Panc1 (cell line): ENCODE measurements around the gene EPN2. TPM values are rescaled to one million over a fixed set of nuclear protein-coding genes. Genes with fewer than 3 reads are reported as not detected.

ENCODE experiments used
- ATAC-seq: fragments of 200-7000 bp; cut with Tn5 transposase; 2 replicates; pipeline ENCODE4 v1.9.1; 2020; ENCODE audit warnings: mild to moderate bottlenecking, moderate library complexity
- BruUV-seq: library from RNA; stranded (reverse); fragments of 400-500 nt; replicated peaks from 2 replicates; lab custom pipeline; 2021; lab: Mats Ljungman, UMichigan
- CTCF ChIA-PET: fragments of 300-600 bp; sonication (Branson Sonifier 250); formaldehyde crosslinking; loops from one replicate; lab custom pipeline; 2022; ENCODE audit warnings: antibody characterized with exemption; lab: Charles Lee
- POLR2A ChIA-PET: fragments of 300-600 bp; sonication (Branson Sonifier 250); formaldehyde crosslinking; loops from one replicate; lab custom pipeline; 2022; ENCODE audit warnings: antibody characterized with exemption; lab: Charles Lee
- DNase-seq: peaks from one replicate; pipeline ENCODE4 v3.0.0-alpha.2; 2010; ENCODE audit warnings: low read depth, low spot score
- H3K27ac ChIP-seq: 2 replicates; pipeline ENCODE4 v1.5.1; 2011; ENCODE audit warnings: mild to moderate bottlenecking, low read length, inconsistent platforms
- H3K27me3 ChIP-seq: fragments of 200-500 bp; sonication (Bioruptor generic); 2 replicates; pipeline ENCODE4 v1.6.0; 2014; ENCODE audit warnings: low read length, inconsistent platforms; ENCODE audit not compliant: control insufficient read depth, insufficient read depth
- H3K36me3 ChIP-seq: fragments of 200-500 bp; sonication (Bioruptor generic); 2 replicates; pipeline ENCODE4 v1.5.1; 2014; ENCODE audit warnings: inconsistent platforms, mild to moderate bottlenecking, low read length, moderate library complexity; ENCODE audit not compliant: control insufficient read depth, insufficient read depth
- H3K4me1 ChIP-seq: 2 replicates; pipeline ENCODE4 v1.5.1; 2011; ENCODE audit warnings: inconsistent platforms, mild to moderate bottlenecking, low read length, moderate library complexity; ENCODE audit not compliant: control insufficient read depth, insufficient read depth
- H3K4me3 ChIP-seq, 2 experiments: 2 replicates each; pipeline ENCODE4 v1.5.1; 2011 to 2012; ENCODE audit warnings: low read depth in 2 of 2, low read length in 2 of 2, mild to moderate bottlenecking in 2 of 2, inconsistent platforms in 1 of 2, moderate library complexity in 1 of 2
- H3K9me3 ChIP-seq: fragments of 200-500 bp; sonication (Bioruptor generic); 2 replicates; pipeline ENCODE4 v1.5.1; 2014; ENCODE audit warnings: low read depth, mild to moderate bottlenecking, inconsistent platforms, low read length, moderate library complexity; ENCODE audit not compliant: control insufficient read depth, insufficient read depth
- CTCF ChIP-seq: fragments of 450-650 bp; IDR thresholded peaks from 2 replicates; pipeline ENCODE4 v1.5.1; 2017; ENCODE audit warnings: mild to moderate bottlenecking
- POLR2AphosphoS5 ChIP-seq: IDR thresholded peaks from 2 replicates; pipeline ENCODE4 v1.6.1; 2012; ENCODE audit warnings: mild to moderate bottlenecking, low read depth, low read length, moderate library complexity
- REST ChIP-seq, 2 experiments: IDR thresholded peaks; 2 replicates each; pipeline ENCODE4 v1.6.1; 2011 to 2012; ENCODE audit warnings: low read depth in 2 of 2, control low read depth in 1 of 2, low read length in 1 of 2, mild to moderate bottlenecking in 1 of 2, moderate library complexity in 1 of 2; ENCODE audit not compliant: insufficient read depth in 1 of 2
- SIN3A ChIP-seq: IDR thresholded peaks from 2 replicates; pipeline ENCODE4 v1.6.1; 2012; ENCODE audit warnings: low read depth, mild to moderate bottlenecking, low read length, moderate library complexity, borderline replicate concordance; ENCODE audit not compliant: insufficient read depth
- TCF7L2 ChIP-seq: IDR thresholded peaks from 2 replicates; pipeline ENCODE4 v1.6.1; 2011; ENCODE audit warnings: mild to moderate bottlenecking, low read depth, low read length, inconsistent platforms
- in situ Hi-C: cut with HindIII; loops from 2 replicates; pipeline ENCODE4 v1.10.0; 2016; ENCODE audit warnings: low sequenced_read_pairs, low pct_unique_long_range_greater_than_20kb
- intact Hi-C: fragments of 100-400 bp; cut with micrococcal nuclease; formaldehyde crosslinking; loops from one replicate; pipeline ENCODE4 v1.10.0; 2022; ENCODE audit not compliant: unreplicated experiment
- total RNA-seq: library from RNA; stranded (reverse); gene quantifications from one replicate; pipeline ENCODE4 v1.2.1, GENCODE V29; 2021; ENCODE audit not compliant: unreplicated experiment

EPN2 gene
- total RNA-seq, 1 experiment from 2014 or later = 35.0 TPM

GRCh38 chr17:19365499-19365817, 128.3 kb downstream of the EPN2 start:
- in situ Hi-C loops (no loop called here), intact Hi-C loops (no loop called here)
- H3K4me1 ChIP-seq = peaks cover 5% of the 10 kb centered on the region
- no peaks in the 10 kb centered on the region; the same call in 1 of the 2 replicates for H3K36me3 ChIP-seq
- no peak overlapping the region for H3K4me3 ChIP-seq
- CTCF ChIA-PET = no interaction called here
- no peak for TF ChIP-seq SIN3A
- TF ChIP-seq REST (IDR thresholded peaks at IDR 0.05; ENCODE audit: insufficient read depth in 1 of 2, low read depth in 2 of 2, low read length in 1 of 2) = no peak
- TF ChIP-seq CTCF = no peak
- no peak for TF ChIP-seq TCF7L2
- TF ChIP-seq POLR2AphosphoS5 = no peak
- H3K9me3 ChIP-seq = no peaks in the 10 kb centered on the region
- no peak overlapping the region for H3K27ac ChIP-seq
- no peak for DNase-seq
- BruUV-seq = no TSS peak
- no peak for ATAC-seq
- H3K27me3 ChIP-seq = no peaks in the 10 kb centered on the region
- POLR2A ChIA-PET = no interaction called here

- no peak overlapping the region for H3K4me3 ChIP-seq
- TF ChIP-seq TCF7L2 = no peak
- no peak for TF ChIP-seq POLR2AphosphoS5
- TF ChIP-seq CTCF = no peak
- no peak for TF ChIP-seq REST (IDR thresholded peaks at IDR 0.05; ENCODE audit: insufficient read depth in 1 of 2, low read depth in 2 of 2, low read length in 1 of 2)
- TF ChIP-seq SIN3A = no peak
- H3K4me1 ChIP-seq = peaks cover 5% of the 10 kb centered on the region
- no peaks in the 10 kb centered on the region for H3K27me3 ChIP-seq
- CTCF ChIA-PET = no interaction called here
- H3K9me3 ChIP-seq = no peaks in the 10 kb centered on the region
- POLR2A ChIA-PET = no interaction called here
- intact Hi-C loops = no loop called here
- H3K27ac ChIP-seq = no peak overlapping the region
- no peak for ATAC-seq
- no peak for DNase-seq
- H3K36me3 ChIP-seq = no peaks in the 10 kb centered on the region; the same call in 1 of the 2 replicates
- no TSS peak for BruUV-seq
- in situ Hi-C loops = no loop called here
These were observed 128.9 kb downstream of the EPN2 start for GRCh38 chr17:19365833-19366636.
